Neural cell (in vitro differentiated cells): ENCODE measurements around the gene AFDN. TPM values are rescaled to one million over a fixed set of nuclear protein-coding genes. Genes with fewer than 3 reads are reported as not detected.

Experiments used
- H2AFZ ChIP-seq: fragments of 200-600, 300-800 bp; sonication (generic), shearing (Covaris generic); 2 replicates; pipeline ENCODE4 v1.6.0; 2014; ENCODE audit warnings: low read depth, mild to moderate bottlenecking, antibody characterized with exemption, low read length, moderate library complexity
- H3F3A ChIP-seq: fragments of 200-600 bp; shearing (Covaris generic); 2 replicates; pipeline ENCODE4 v1.6.1; 2016; ENCODE audit warnings: mild to moderate bottlenecking, moderate library complexity, mixed read lengths, antibody characterized with exemption, low read length; ENCODE audit not compliant: insufficient read depth, poor library complexity, severe bottlenecking
- H3K27ac ChIP-seq: fragments of 200-600, 300-800 bp; sonication (generic), shearing (Covaris generic); 2 replicates; pipeline ENCODE4 v1.5.1; 2014; ENCODE audit warnings: mild to moderate bottlenecking, low read length, moderate library complexity
- H3K27me3 ChIP-seq: fragments of 300-800, 200-600 bp; sonication (generic), shearing (Covaris generic); 2 replicates; pipeline ENCODE4 v1.6.0; 2014; ENCODE audit warnings: mild to moderate bottlenecking, low read depth, low read length, moderate library complexity; ENCODE audit not compliant: insufficient read depth
- H3K36me3 ChIP-seq: fragments of 300-800, 200-600 bp; sonication (generic), shearing (Covaris generic); 2 replicates; pipeline ENCODE4 v1.5.1; 2014; ENCODE audit warnings: mild to moderate bottlenecking, antibody characterized with exemption, low read length, moderate library complexity; ENCODE audit not compliant: insufficient read depth
- H3K4me2 ChIP-seq: fragments of 300-800, 200-600 bp; sonication (generic), shearing (Covaris generic); 2 replicates; pipeline ENCODE4 v1.6.0; 2014; ENCODE audit warnings: mild to moderate bottlenecking, low read length
- H3K4me3 ChIP-seq: fragments of 300-800, 200-600 bp; sonication (generic), shearing (Covaris generic); 2 replicates; pipeline ENCODE4 v1.5.1; 2014; ENCODE audit warnings: mild to moderate bottlenecking, low read length, moderate library complexity
- H3K79me2 ChIP-seq: fragments of 200-600 bp; shearing (Covaris generic); replicated peaks from 2 replicates; pipeline ENCODE4 v1.6.0; 2014; ENCODE audit warnings: mild to moderate bottlenecking, low read length, moderate library complexity; ENCODE audit not compliant: insufficient read depth
- H3K9ac ChIP-seq: fragments of 300-800, 200-600 bp; sonication (generic), shearing (Covaris generic); 2 replicates; pipeline ENCODE4 v1.6.1; 2016; ENCODE audit warnings: mild to moderate bottlenecking, low read length, mixed read lengths
- H3K9me2 ChIP-seq: fragments of 200-600 bp; shearing (Covaris generic); 2 replicates; pipeline ENCODE4 v1.6.1; 2016; ENCODE audit warnings: mild to moderate bottlenecking, low read length, mixed read lengths; ENCODE audit not compliant: insufficient read depth
- H3K9me3 ChIP-seq: fragments of 200-600, 300-800 bp; sonication (generic), shearing (Covaris generic); 2 replicates; pipeline ENCODE4 v1.6.1; 2016; ENCODE audit warnings: mild to moderate bottlenecking, mixed run types, low read length, moderate library complexity, mixed read lengths
- H4K20me1 ChIP-seq: fragments of 200-600 bp; shearing (Covaris generic); 2 replicates; pipeline ENCODE4 v1.6.1; 2016; ENCODE audit warnings: mild to moderate bottlenecking, mixed run types; ENCODE audit not compliant: insufficient read depth
- EP300 ChIP-seq: fragments of 450-650 bp; conservative IDR thresholded peaks from 2 replicates; pipeline ENCODE4 v1.6.1; 2014; ENCODE audit warnings: antibody characterized with exemption, mild to moderate bottlenecking, moderate library complexity; ENCODE audit not compliant: poor library complexity, severe bottlenecking
- EZH2 ChIP-seq: fragments of 200-600, 300-800 bp; shearing (Covaris generic), sonication (generic); IDR thresholded peaks from 2 replicates; pipeline ENCODE4 v1.6.1; 2014; ENCODE audit warnings: antibody characterized with exemption, low read length, borderline replicate concordance, mild to moderate bottlenecking; ENCODE audit not compliant: insufficient read depth, poor library complexity, severe bottlenecking
- MXI1 ChIP-seq: fragments of 450-650 bp; conservative IDR thresholded peaks from 2 replicates; pipeline ENCODE4 v1.6.1; 2014; ENCODE audit warnings: antibody characterized with exemption, mild to moderate bottlenecking; ENCODE audit not compliant: poor library complexity, severe bottlenecking
- POLR2AphosphoS5 ChIP-seq: IDR thresholded peaks from 2 replicates; pipeline ENCODE4 v1.6.1; 2012
- RAD21 ChIP-seq: fragments of 450-650 bp; conservative IDR thresholded peaks from 2 replicates; pipeline ENCODE4 v1.6.1; 2014; ENCODE audit warnings: antibody characterized with exemption, mild to moderate bottlenecking, moderate library complexity
- SMC3 ChIP-seq: fragments of 450-650 bp; conservative IDR thresholded peaks from 2 replicates; pipeline ENCODE4 v1.6.1; 2014; ENCODE audit warnings: antibody characterized with exemption, mild to moderate bottlenecking, moderate library complexity; ENCODE audit not compliant: poor library complexity
- TAF1 ChIP-seq: IDR thresholded peaks from 2 replicates; pipeline ENCODE4 v1.6.1; 2012; ENCODE audit warnings: low read depth
- polyA plus RNA-seq: library from polyadenylated mRNA; depleted of rRNA; stranded (reverse); fragments of >200 nt; gene quantifications from 2 replicates; pipeline ENCODE4 v1.2.3, GENCODE V29; 2014
- TF ChIP-seq, protein P1 (sequence below): fragments of 450-650 bp; IDR thresholded peaks from 2 replicates; pipeline ENCODE4 v1.5.1; 2014; ENCODE audit warnings: antibody characterized with exemption, mild to moderate bottlenecking, moderate library complexity; ENCODE audit not compliant: poor library complexity, severe bottlenecking
- TF ChIP-seq, protein P2 (sequence below): IDR thresholded peaks from 2 replicates; pipeline ENCODE4 v1.6.1; 2012; ENCODE audit warnings: borderline replicate concordance

AFDN gene
- polyA plus RNA-seq, 1 donor from 2014 or later, result 193 TPM

GRCh38 chr6:167858086-167858591 lies 31.4 kb downstream of the AFDN start (continued):
- no peak for TF ChIP-seq MXI1

GRCh38 chr6:167858842-167859664 lies 32.3 kb downstream of the AFDN start:
- Histone ChIP-seq H3K79me2 (peaks cover 100% of the 10 kb centered on the region), H3F3A (no peaks in the 10 kb centered on the region), H3K9me3 (no peaks in the 10 kb centered on the region), H3K27me3 (no peaks in the 10 kb centered on the region), H3K9ac (no peak overlapping the region), H2AFZ (no peak overlapping the region), H3K27ac (no peak overlapping the region), H3K4me2 (no peak overlapping the region), H3K4me3 (no peak overlapping the region), H3K9me2 (no peaks in the 10 kb centered on the region), H4K20me1 (no peaks in the 10 kb centered on the region), H3K36me3 (no peaks in the 10 kb centered on the region)
- TF ChIP-seq EP300 (no peak), MXI1 (no peak), POLR2AphosphoS5 (no peak), SMC3 (no peak), RAD21 (no peak), TAF1 (no peak), EZH2 (no peak)
- TF ChIP-seq, protein P1, sequence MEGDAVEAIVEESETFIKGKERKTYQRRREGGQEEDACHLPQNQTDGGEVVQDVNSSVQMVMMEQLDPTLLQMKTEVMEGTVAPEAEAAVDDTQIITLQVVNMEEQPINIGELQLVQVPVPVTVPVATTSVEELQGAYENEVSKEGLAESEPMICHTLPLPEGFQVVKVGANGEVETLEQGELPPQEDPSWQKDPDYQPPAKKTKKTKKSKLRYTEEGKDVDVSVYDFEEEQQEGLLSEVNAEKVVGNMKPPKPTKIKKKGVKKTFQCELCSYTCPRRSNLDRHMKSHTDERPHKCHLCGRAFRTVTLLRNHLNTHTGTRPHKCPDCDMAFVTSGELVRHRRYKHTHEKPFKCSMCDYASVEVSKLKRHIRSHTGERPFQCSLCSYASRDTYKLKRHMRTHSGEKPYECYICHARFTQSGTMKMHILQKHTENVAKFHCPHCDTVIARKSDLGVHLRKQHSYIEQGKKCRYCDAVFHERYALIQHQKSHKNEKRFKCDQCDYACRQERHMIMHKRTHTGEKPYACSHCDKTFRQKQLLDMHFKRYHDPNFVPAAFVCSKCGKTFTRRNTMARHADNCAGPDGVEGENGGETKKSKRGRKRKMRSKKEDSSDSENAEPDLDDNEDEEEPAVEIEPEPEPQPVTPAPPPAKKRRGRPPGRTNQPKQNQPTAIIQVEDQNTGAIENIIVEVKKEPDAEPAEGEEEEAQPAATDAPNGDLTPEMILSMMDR, result no peak
- TF ChIP-seq, protein P2, sequence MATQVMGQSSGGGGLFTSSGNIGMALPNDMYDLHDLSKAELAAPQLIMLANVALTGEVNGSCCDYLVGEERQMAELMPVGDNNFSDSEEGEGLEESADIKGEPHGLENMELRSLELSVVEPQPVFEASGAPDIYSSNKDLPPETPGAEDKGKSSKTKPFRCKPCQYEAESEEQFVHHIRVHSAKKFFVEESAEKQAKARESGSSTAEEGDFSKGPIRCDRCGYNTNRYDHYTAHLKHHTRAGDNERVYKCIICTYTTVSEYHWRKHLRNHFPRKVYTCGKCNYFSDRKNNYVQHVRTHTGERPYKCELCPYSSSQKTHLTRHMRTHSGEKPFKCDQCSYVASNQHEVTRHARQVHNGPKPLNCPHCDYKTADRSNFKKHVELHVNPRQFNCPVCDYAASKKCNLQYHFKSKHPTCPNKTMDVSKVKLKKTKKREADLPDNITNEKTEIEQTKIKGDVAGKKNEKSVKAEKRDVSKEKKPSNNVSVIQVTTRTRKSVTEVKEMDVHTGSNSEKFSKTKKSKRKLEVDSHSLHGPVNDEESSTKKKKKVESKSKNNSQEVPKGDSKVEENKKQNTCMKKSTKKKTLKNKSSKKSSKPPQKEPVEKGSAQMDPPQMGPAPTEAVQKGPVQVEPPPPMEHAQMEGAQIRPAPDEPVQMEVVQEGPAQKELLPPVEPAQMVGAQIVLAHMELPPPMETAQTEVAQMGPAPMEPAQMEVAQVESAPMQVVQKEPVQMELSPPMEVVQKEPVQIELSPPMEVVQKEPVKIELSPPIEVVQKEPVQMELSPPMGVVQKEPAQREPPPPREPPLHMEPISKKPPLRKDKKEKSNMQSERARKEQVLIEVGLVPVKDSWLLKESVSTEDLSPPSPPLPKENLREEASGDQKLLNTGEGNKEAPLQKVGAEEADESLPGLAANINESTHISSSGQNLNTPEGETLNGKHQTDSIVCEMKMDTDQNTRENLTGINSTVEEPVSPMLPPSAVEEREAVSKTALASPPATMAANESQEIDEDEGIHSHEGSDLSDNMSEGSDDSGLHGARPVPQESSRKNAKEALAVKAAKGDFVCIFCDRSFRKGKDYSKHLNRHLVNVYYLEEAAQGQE, result no peak

DNA sequence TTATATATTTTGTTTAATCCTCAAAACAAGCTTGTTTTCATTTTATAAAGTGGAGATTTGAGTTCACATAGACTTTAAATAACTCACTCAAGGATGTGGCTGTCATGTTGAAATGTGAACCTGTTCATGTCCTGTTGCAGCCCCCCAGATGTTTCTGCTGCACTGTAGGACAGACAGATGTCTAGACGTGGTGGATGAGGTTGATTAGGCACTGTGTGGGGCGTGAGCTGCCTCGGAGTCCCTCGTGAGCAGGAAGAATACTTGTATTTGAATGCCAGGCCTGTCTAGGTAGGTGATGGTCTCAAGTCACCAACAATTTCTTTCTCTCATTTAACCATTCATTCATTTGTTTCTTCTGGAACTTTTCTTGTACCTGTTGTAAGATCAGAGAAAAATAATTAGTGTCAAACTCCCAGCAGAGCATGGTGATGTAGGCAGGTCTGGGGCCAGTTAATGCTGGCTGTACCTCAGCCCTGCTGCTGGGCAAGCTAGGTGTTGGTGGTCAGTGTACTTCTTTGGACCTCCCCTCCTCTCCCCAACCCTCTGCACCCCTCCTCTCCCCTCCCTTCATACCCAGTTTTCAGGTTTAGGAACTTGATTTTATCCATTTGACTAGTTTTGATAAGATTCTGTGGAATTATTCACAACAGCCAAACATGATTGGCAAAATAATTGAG lies 34.0 kb downstream of the AFDN start:
- Histone ChIP-seq H3K4me3 (no peak overlapping the region), H3K9me3 (no peaks in the 10 kb centered on the region), H3K27ac (no peak overlapping the region), H4K20me1 (no peaks in the 10 kb centered on the region), H3K9me2 (no peaks in the 10 kb centered on the region), H3K27me3 (no peaks in the 10 kb centered on the region), H3K9ac (no peak overlapping the region), H2AFZ (no peak overlapping the region), H3K79me2 (peaks cover 99% of the 10 kb centered on the region), H3K36me3 (no peaks in the 10 kb centered on the region), H3K4me2 (no peak overlapping the region), H3F3A (no peaks in the 10 kb centered on the region)
- TF ChIP-seq SMC3 (no peak), EZH2 (no peak), TAF1 (no peak)
